SK-N-SH (cell line): ENCODE data around the gene TSC22D1. TPM values are rescaled to one million over a fixed set of nuclear protein-coding genes. Genes with fewer than 3 reads are reported as not detected.
A peak's percentile ranks its signal among the peaks of the same experiment; 100 is the strongest.

Source experiments
- CTCF ChIA-PET: fragments of 300-600, 350-600 bp; formaldehyde crosslinking; extraction: SDS; loops from one replicate; lab custom pipeline; 2021; lab: Yijun Ruan, JAX
- POLR2A ChIA-PET: fragments of 350-600 bp; sonication (Branson Sonifier 250); formaldehyde crosslinking; extraction: SDS; loops from one replicate; lab custom pipeline; 2020; ENCODE audit warnings: antibody characterized with exemption, inconsistent platforms; lab: Yijun Ruan, JAX
- DNase-seq: peaks from one replicate; pipeline ENCODE4 v3.0.0; 2012
- H2AFZ ChIP-seq: fragments of 200-600 bp; sonication (generic); 2 replicates; pipeline ENCODE4 v1.8.1; 2016; ENCODE audit warnings: antibody characterized with exemption, mild to moderate bottlenecking, low read depth
- H3F3A ChIP-seq: fragments of 200-600 bp; sonication (generic); replicated peaks from 2 replicates; pipeline ENCODE3; 2016; ENCODE audit warnings: antibody characterized with exemption, mild to moderate bottlenecking; ENCODE audit not compliant: insufficient read depth
- H3K27ac ChIP-seq, 2 experiments: fragments of 200-500 bp in 1 of 2; fragments of 200-600 bp in 1 of 2; sonication (Bioruptor generic) in 1 of 2; sonication (generic), shearing (Covaris generic) in 1 of 2; 2 replicates each; pipeline versions ENCODE4 v1.5.1 to v1.6.1; 2014 to 2016; ENCODE audit warnings: low read depth in 2 of 2, inconsistent platforms in 1 of 2, low read length in 1 of 2, mild to moderate bottlenecking in 1 of 2, mixed read lengths in 1 of 2
- H3K27me3 ChIP-seq: fragments of 200-600 bp; sonication (generic), shearing (Covaris generic); 2 replicates; pipeline ENCODE4 v1.6.1; 2016; ENCODE audit warnings: mixed run types; ENCODE audit not compliant: insufficient read depth
- H3K36me3 ChIP-seq, 2 experiments: fragments of 200-500 bp in 1 of 2; fragments of 200-600 bp in 1 of 2; sonication (Bioruptor generic) in 1 of 2; sonication (generic) in 1 of 2; replicated peaks in 1 of 2; 2 replicates each; pipeline versions ENCODE3 to v1.5.1; 2014 to 2016; ENCODE audit warnings: low read length in 1 of 2, mild to moderate bottlenecking in 1 of 2; ENCODE audit not compliant: insufficient read depth in 2 of 2, control insufficient read depth in 1 of 2
- H3K4me1 ChIP-seq, 2 experiments: fragments of 200-500 bp in 1 of 2; fragments of 200-600 bp in 1 of 2; sonication (Bioruptor generic) in 1 of 2; sonication (generic), shearing (Covaris generic) in 1 of 2; 2 replicates each; pipeline versions ENCODE4 v1.5.1 to v1.6.1; 2014 to 2016; ENCODE audit warnings: low read depth in 1 of 2, low read length in 1 of 2, mixed run types in 1 of 2; ENCODE audit not compliant: insufficient read depth in 2 of 2, control insufficient read depth in 1 of 2
- H3K4me2 ChIP-seq: fragments of 200-600 bp; sonication (generic), shearing (Covaris generic); 2 replicates; pipeline ENCODE4 v1.6.1; 2017; ENCODE audit warnings: mixed run types
- H3K4me3 ChIP-seq, 2 experiments: fragments of 200-500 bp in 1 of 2; fragments of 200-600 bp in 1 of 2; sonication (Bioruptor generic) in 1 of 2; sonication (generic), shearing (Covaris generic) in 1 of 2; 2 replicates each; pipeline versions ENCODE4 v1.5.1 to v1.8.1; 2014 to 2016; ENCODE audit warnings: low read depth in 2 of 2, inconsistent platforms in 1 of 2, low read length in 1 of 2, mild to moderate bottlenecking in 1 of 2, mixed read lengths in 1 of 2, moderate library complexity in 1 of 2
- H3K79me2 ChIP-seq: fragments of 200-600 bp; sonication (generic); 2 replicates; pipeline ENCODE4 v1.8.1; 2017; ENCODE audit warnings: mild to moderate bottlenecking; ENCODE audit not compliant: insufficient read depth
- H3K9ac ChIP-seq: fragments of 200-600 bp; sonication (generic); 2 replicates; pipeline ENCODE4 v1.6.1; 2017; ENCODE audit warnings: mixed run types
- H3K9me2 ChIP-seq: fragments of 200-600 bp; sonication (generic); 2 replicates; pipeline ENCODE4 v1.6.1; 2017; ENCODE audit warnings: mixed run types
- H3K9me3 ChIP-seq: fragments of 200-600 bp; sonication (generic); 2 replicates; pipeline ENCODE4 v1.6.1; 2017; ENCODE audit warnings: mixed run types, mild to moderate bottlenecking, moderate library complexity
- H4K20me1 ChIP-seq: fragments of 200-600 bp; sonication (generic); 2 replicates; pipeline ENCODE4 v1.6.1; 2017; ENCODE audit warnings: mild to moderate bottlenecking, mixed run types; ENCODE audit not compliant: insufficient read depth
- FOSL2 ChIP-seq: IDR thresholded peaks from 2 replicates; pipeline ENCODE4 v1.4.0; 2012; ENCODE audit warnings: low read depth, mild to moderate bottlenecking, moderate library complexity, borderline replicate concordance
- JUND ChIP-seq: IDR thresholded peaks from 2 replicates; pipeline ENCODE4 v1.4.0; 2012
- MXI1 ChIP-seq: IDR thresholded peaks from 2 replicates; pipeline ENCODE4 v1.6.1; 2012; ENCODE audit warnings: mild to moderate bottlenecking, low read depth, low read length, improper control_type of control experiment
- REST ChIP-seq: IDR thresholded peaks from 2 replicates; pipeline ENCODE4 v1.6.1; 2012; ENCODE audit warnings: mild to moderate bottlenecking, low read depth, low read length, moderate library complexity
- WGBS: methylation state at CpG from one replicate; pipeline ENCODE4 v1.1.6; 2017; ENCODE audit warnings: low lambda C conversion rate; 5-methylcytosine and 5-hydroxymethylcytosine counted together
- polyA plus RNA-seq, 3 experiments: library from polyadenylated mRNA; depleted of rRNA; stranded (reverse); fragments of >200 nt; gene quantifications; 2 replicates each; pipeline ENCODE4 v1.2.3, GENCODE V29; 2012

Gene TSC22D1
- polyA plus RNA-seq, 1 of the 3 experiments (the other 2 are of a cell fraction) = 137 TPM

DNA sequence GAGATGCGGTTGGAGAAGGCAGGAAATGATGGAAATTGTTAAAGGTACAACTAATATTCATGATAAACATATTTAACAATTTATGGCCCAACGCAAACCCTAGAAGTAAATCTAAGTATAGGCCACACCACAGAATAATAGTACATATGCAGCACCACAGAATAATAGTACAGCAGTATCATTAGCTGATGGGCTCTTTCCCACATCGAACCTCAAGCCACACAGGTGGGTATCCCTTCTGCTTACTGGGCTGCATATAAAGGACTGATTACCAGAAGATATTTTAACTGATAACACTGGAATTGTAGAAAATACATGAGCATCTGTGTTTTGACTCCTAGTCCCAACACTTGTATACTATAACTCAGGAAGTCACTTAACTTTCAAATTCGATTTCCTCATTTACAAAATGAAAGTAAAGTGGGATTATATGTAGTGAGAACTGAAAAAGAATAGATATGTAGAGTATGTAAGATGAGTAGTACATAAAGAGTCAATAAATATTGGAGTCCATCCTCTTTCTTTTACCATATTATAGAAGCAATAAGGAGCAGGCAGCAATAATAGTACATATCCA is 91.5 kb downstream of the TSC22D1 start:
- ChIA-PET POLR2A (interaction anchor here (0.6 kb wide), 1 partner anchor 491 kb away, joined by 3 read pairs; no protein-coding TSS in a partner anchor), CTCF (interaction anchor here (0.7 to 3.9 kb wide), 25 partner anchors 8 to 583 kb away, joined by 3 to 51 read pairs (median 5); no protein-coding TSS in a partner anchor)
- peak overlapping the region; percentile 53 for H3K4me2 ChIP-seq
- H3F3A ChIP-seq = peaks cover 14% of the 10 kb centered on the region
- H3K4me1 ChIP-seq = peaks cover 2 to 9% of the 10 kb centered on the region in 2 experiments; a peak in 3 of 4 replicates
- peak overlapping the region; percentile 7; the same call in 1 of the 2 replicates for H3K9ac ChIP-seq
- peak overlapping the region in 1 of 2 experiments; percentile 18; a peak in 1 of 4 replicates for H3K4me3 ChIP-seq
- H3K9me2 ChIP-seq = no peaks in the 10 kb centered on the region
- no peaks in the 10 kb centered on the region for H3K27me3 ChIP-seq
- H3K79me2 ChIP-seq = peaks cover 84% of the 10 kb centered on the region
- TF ChIP-seq FOSL2 = no peak
- TF ChIP-seq REST = no peak
- no peak overlapping the region for H2AFZ ChIP-seq
- DNase-seq = no peak
- peak overlapping the region; percentile 56 to 67; a peak in 2 of 4 replicates for H3K27ac ChIP-seq
- peaks cover 2 to 21% of the 10 kb centered on the region in 2 experiments for H3K36me3 ChIP-seq
- H4K20me1 ChIP-seq = no peaks in the 10 kb centered on the region
- 73% methylated on average over 4 of the region's 4 CpGs for WGBS
- no peaks in the 10 kb centered on the region for H3K9me3 ChIP-seq

DNA sequence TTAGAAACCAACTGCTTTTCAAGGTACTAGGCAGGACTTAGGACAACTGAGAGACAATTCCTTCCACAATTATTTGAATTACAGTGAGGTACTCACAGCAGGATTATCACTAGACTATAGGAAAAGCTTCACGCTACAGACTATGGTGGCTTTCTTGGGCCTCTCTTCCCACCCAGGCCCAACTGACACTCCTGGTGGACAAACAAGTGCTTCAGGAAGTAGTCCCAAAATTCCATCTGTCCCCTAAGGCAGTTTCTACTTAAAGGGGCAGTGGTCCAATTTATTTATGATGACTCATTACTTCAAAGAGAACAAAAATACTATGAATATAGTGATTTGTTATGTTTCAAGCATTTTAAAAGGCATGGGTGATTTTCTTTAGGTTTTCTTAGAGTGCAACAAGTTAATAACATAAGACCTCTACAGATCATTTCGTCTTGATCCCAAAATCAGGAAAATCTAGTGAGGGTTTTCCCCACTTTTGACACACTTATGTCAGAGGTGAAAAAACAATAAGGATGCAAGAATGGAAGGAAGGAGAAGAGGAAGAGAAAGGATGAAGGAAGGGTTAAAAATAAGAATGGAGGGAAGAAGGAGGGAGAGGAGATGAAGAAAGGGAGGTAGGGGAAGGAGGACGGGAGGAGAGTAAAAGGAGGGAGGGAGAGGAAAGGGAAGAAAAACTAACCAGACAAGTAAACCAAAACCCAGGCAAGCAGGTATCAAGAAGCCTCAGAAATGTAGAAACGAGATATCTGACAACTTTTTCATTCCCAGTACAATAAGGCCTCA is 101.8 kb downstream of the TSC22D1 start:
- H3K4me1 ChIP-seq = peaks cover 7 to 41% of the 10 kb centered on the region in 2 experiments; a peak in 3 of 4 replicates
- peak overlapping the region; percentile 21 for H3K4me2 ChIP-seq
- no peak overlapping the region for H2AFZ ChIP-seq
- H4K20me1 ChIP-seq = no peaks in the 10 kb centered on the region; the same call in 1 of the 2 replicates
- no peaks in the 10 kb centered on the region for H3K9me3 ChIP-seq
- no peaks in the 10 kb centered on the region for H3K9me2 ChIP-seq
- H3K36me3 ChIP-seq = no peaks in the 10 kb centered on the region
- H3K27me3 ChIP-seq = no peaks in the 10 kb centered on the region
- peaks cover 68% of the 10 kb centered on the region for H3K79me2 ChIP-seq
- H3K9ac ChIP-seq = peak overlapping the region; percentile 5; the same call in 1 of the 2 replicates
- CTCF ChIA-PET = interaction anchor here (0.6 to 6.5 kb wide), 7 partner anchors 9 to 569 kb away, joined by 3 to 47 read pairs (median 4); no protein-coding TSS in a partner anchor
- H3K27ac ChIP-seq = peak overlapping the region in 1 of 2 experiments; percentile 45; a peak in 2 of 4 replicates
- H3K4me3 ChIP-seq = no peak overlapping the region
- DNase-seq = no peak
- TF ChIP-seq JUND (peak; percentile 23; the same call in 1 of the 2 replicates), MXI1 (no peak)
- TF ChIP-seq, all 33 proteins: peak for 1
- 87% methylated on average over 4 of the region's 4 CpGs for WGBS
- POLR2A ChIA-PET = no interaction called here
- peaks cover 31% of the 10 kb centered on the region for H3F3A ChIP-seq
